Neural crest cell (in vitro differentiated cells): ENCODE measurements around the gene CLEC16A. TPM values are rescaled to one million over a fixed set of nuclear protein-coding genes. Genes with fewer than 3 reads are reported as not detected.

Experiments used
- DNase-seq: peaks from one replicate; pipeline ENCODE4 v3.0.0; 2021; ENCODE audit warnings: low read depth, mixed read lengths, low spot score
- H3K27ac Mint-ChIP-seq: one replicate; pipeline ENCODE4 v1.8.0; 2021; ENCODE audit warnings: mild to moderate bottlenecking, mixed read lengths; ENCODE audit not compliant: unreplicated experiment
- H3K27me3 Mint-ChIP-seq: 2 replicates; pipeline ENCODE4 v1.8.0; 2021; ENCODE audit warnings: low read depth, mild to moderate bottlenecking, mixed read lengths
- H3K36me3 Mint-ChIP-seq: 2 replicates; pipeline ENCODE4 v1.8.0; 2021; ENCODE audit warnings: low read depth, mild to moderate bottlenecking, mixed read lengths
- H3K4me1 Mint-ChIP-seq: 2 replicates; pipeline ENCODE4 v1.8.0; 2021; ENCODE audit warnings: mixed read lengths
- H3K4me3 Mint-ChIP-seq: one replicate; pipeline ENCODE4 v1.8.0; 2021; ENCODE audit warnings: mild to moderate bottlenecking, mixed read lengths
- H3K9me3 Mint-ChIP-seq: 2 replicates; pipeline ENCODE4 v1.8.0; 2021; ENCODE audit warnings: mixed read lengths
- total RNA-seq: library from RNA; stranded (reverse); gene quantifications from 2 replicates; pipeline ENCODE4 v1.2.1, GENCODE V29; 2021
- TF ChIP-seq, protein P1 (sequence below): fragments of 200-600 bp; sonication (generic); conservative IDR thresholded peaks from 2 replicates; pipeline ENCODE4 v1.5.0; 2021; ENCODE audit warnings: antibody characterized with exemption, mild to moderate bottlenecking

CLEC16A gene
- total RNA-seq, 1 donor from 2014 or later, result 21.3 TPM

DNA sequence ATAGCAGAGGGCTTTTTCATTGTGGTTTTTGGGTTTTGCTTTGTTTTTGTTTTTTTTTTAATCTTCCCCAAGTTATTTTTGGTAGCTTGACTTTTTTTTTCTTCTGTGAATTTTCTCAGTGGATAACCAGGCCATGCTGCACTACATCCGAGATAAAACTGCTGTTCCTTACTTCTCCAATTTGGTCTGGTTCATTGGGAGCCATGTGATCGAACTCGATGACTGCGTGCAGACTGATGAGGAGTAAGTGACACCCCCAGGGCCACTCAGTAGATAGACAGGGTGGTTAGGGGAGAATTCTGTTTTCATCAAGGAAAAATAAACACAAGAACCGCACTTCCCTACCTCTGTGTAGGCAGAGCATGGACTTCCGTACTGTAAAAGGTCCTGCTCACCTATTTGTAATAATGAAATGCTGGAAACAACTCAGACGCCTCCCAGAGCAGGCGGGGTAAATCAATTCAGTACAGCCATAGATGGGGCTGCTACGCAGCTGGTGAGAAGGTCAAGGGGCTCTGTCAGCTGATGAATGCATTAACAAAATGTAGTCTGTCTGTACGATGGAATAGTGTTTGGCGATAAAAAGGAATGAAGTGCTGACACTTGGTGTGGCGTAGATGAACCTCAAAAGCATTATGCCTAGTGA, 28.6 kb downstream of the CLEC16A start:
- H3K9me3 Mint-ChIP-seq, result no peaks in the 10 kb centered on the region
- H3K4me3 Mint-ChIP-seq, result no peak overlapping the region
- no peaks in the 10 kb centered on the region for H3K36me3 Mint-ChIP-seq
- DNase-seq, result no peak
- TF ChIP-seq, protein P1, sequence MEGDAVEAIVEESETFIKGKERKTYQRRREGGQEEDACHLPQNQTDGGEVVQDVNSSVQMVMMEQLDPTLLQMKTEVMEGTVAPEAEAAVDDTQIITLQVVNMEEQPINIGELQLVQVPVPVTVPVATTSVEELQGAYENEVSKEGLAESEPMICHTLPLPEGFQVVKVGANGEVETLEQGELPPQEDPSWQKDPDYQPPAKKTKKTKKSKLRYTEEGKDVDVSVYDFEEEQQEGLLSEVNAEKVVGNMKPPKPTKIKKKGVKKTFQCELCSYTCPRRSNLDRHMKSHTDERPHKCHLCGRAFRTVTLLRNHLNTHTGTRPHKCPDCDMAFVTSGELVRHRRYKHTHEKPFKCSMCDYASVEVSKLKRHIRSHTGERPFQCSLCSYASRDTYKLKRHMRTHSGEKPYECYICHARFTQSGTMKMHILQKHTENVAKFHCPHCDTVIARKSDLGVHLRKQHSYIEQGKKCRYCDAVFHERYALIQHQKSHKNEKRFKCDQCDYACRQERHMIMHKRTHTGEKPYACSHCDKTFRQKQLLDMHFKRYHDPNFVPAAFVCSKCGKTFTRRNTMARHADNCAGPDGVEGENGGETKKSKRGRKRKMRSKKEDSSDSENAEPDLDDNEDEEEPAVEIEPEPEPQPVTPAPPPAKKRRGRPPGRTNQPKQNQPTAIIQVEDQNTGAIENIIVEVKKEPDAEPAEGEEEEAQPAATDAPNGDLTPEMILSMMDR, result no peak
- H3K27ac Mint-ChIP-seq, result peak overlapping the region; percentile 31
- no peaks in the 10 kb centered on the region for H3K27me3 Mint-ChIP-seq
- H3K4me1 Mint-ChIP-seq, result peaks cover 27% of the 10 kb centered on the region

DNA sequence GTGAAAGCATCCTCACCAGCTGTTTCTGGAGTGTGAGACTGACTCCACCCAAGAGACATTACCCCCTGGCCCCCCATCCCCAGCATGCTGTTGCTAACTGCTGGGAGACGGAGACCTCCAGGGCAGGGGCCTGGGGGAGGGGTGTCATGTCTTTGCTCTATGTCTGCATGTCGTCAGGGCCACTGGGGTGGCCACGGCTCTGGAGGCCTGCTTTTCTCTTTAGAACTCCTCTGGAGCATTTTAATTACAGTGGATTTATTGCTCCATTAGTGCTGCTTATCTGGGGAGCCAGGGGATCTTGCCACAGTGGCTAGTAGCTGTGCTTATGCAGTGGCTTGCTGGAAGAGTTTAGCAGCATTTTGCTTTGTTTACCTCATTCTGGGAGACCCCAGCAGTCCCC, 32.3 kb downstream of the CLEC16A start:
- no peaks in the 10 kb centered on the region for H3K27me3 Mint-ChIP-seq
- peak overlapping the region; percentile 88 for H3K27ac Mint-ChIP-seq
- H3K4me1 Mint-ChIP-seq, result peaks cover 39% of the 10 kb centered on the region
- H3K9me3 Mint-ChIP-seq, result no peaks in the 10 kb centered on the region
- no peaks in the 10 kb centered on the region for H3K36me3 Mint-ChIP-seq
- DNase-seq, result no peak
- no peak overlapping the region for H3K4me3 Mint-ChIP-seq
- TF ChIP-seq, protein P1, result no peak

DNA sequence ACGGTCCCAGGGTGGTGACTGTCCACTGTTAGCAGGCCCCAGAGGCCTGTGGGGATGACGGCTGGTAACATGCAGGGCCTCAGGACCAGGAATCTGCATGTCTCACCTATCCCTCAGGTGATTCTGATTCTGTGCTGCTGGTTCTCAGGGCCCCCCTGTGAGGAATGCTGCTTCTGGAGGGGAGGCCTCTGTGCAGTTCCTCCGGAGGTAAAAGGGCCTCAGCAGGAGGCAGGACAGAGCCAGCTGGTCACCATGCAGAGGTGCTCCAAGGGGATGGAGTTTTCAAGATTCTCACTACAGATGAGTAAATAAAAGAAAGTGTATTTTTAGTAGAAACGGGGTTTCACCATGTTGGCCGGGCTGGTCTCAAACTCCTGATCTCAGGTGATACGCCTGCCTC, 33.8 kb downstream of the CLEC16A start:
- H3K27ac Mint-ChIP-seq, result no peak overlapping the region
- TF ChIP-seq, protein P1, result no peak
- H3K36me3 Mint-ChIP-seq, result no peaks in the 10 kb centered on the region
- H3K4me1 Mint-ChIP-seq, result peaks cover 29% of the 10 kb centered on the region
- H3K27me3 Mint-ChIP-seq, result no peaks in the 10 kb centered on the region
- no peaks in the 10 kb centered on the region for H3K9me3 Mint-ChIP-seq
- H3K4me3 Mint-ChIP-seq, result no peak overlapping the region
- DNase-seq, result no peak

DNA sequence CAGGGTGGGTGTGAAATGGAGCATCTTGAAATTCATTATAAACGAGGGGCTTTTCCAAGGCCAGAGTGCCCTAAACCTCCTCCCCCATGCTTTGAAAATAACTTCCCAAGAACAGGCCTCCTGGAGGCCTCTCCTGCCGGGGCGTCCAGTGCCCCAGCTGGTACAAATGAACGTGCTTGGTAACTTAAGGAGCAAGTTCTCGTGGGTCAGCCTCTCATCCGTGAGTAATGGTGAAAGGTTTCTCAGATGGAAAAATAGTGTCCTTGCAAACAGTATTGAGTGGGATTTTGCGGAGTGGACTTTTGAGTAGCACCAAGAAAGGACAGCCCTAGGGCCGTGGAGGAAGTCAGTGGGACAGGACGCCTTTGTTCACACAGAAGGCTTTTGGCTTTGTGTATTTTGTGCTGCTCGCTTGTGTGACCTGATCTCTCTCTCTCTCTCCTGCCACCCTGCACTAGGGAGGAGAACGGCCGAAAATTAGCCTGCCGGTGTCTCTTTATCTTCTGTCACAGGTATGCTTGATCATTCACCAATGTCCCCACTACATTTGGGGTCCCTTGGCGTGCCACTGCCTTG, 34.6 kb downstream of the CLEC16A start:
- H3K27me3 Mint-ChIP-seq, result no peaks in the 10 kb centered on the region
- no peaks in the 10 kb centered on the region for H3K9me3 Mint-ChIP-seq
- TF ChIP-seq, protein P1, result no peak
- no peaks in the 10 kb centered on the region for H3K36me3 Mint-ChIP-seq
- no peak for DNase-seq
- H3K4me3 Mint-ChIP-seq, result no peak overlapping the region
- peak overlapping the region; percentile 96 for H3K27ac Mint-ChIP-seq
- H3K4me1 Mint-ChIP-seq, result peaks cover 26% of the 10 kb centered on the region

DNA sequence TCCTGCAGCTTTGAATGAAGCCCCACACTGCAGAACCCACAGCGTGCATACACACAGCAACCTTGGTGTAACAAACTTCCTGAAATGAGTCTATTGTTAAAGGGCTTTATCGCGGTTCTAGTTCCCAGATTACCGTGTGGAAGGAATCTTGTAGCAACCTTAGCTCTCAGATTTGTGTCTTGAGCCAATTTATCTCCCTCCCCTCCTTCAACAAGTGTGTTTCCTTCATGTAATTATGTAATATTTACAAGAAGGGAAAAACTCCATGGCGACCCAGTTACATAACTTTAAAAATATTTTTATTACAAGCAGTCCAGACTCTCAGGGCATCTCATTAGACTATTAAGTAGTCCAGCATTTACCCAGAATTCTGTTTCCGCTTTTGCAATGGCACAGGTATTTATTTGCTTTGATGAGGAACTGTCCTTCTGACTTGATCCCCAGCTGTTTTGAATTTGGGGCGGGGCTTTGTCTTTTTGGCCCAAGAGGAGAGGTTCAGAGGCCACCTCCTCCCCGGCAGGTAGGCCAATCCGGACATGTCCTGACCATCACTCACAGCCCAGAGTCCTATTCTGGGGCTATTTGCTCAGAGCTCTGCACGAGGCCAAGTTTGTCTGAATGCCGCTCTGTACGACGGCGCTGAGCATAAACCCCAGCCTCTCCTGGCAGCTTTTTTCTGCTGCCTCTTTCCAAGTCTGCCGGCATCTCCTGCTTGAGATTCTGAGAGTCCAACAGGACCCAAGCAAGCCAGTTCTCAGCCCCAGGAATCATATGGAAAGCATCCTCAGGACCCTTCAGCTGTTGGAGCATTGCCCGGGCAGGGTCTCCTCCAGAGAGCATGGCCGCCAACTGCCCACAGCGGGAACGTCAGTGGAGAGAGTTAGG, 35.6 kb downstream of the CLEC16A start:
- H3K4me3 Mint-ChIP-seq, result no peak overlapping the region

More for the DNA sequence above, 35.6 kb downstream of the CLEC16A start:
- no peaks in the 10 kb centered on the region for H3K27me3 Mint-ChIP-seq
- no peaks in the 10 kb centered on the region for H3K9me3 Mint-ChIP-seq
- H3K27ac Mint-ChIP-seq, result peak overlapping the region; percentile 96
- peaks cover 31% of the 10 kb centered on the region for H3K4me1 Mint-ChIP-seq
- H3K36me3 Mint-ChIP-seq, result no peaks in the 10 kb centered on the region
- DNase-seq, result no peak
- TF ChIP-seq, protein P1, result no peak
